GM23338 (cell line): ENCODE results near the gene ADIG.

Experiments used
- CREB1 ChIP-seq: fragments of 250-450 bp; sonication (Bioruptor Pico); IDR thresholded peaks from 2 replicates; pipeline ENCODE4 v1.5.0; 2020; ENCODE audit warnings: low read depth, mild to moderate bottlenecking, moderate library complexity
- EZH2 ChIP-seq: fragments of 200-600 bp; sonication (generic); IDR thresholded peaks from one replicate; pipeline ENCODE4 v1.8.0; 2017; ENCODE audit warnings: antibody characterized with exemption, mild to moderate bottlenecking, low read depth; ENCODE audit not compliant: unreplicated experiment
- EZH2phosphoT487 ChIP-seq: fragments of 200-600 bp; sonication (generic); IDR thresholded peaks from one replicate; pipeline ENCODE4 v1.8.1; 2018; ENCODE audit warnings: antibody characterized with exemption; ENCODE audit not compliant: unreplicated experiment
- NANOG ChIP-seq: IDR thresholded peaks from 2 replicates; pipeline ENCODE4 v1.6.1; 2016; ENCODE audit warnings: antibody characterized with exemption, borderline replicate concordance
- POLR2AphosphoS5 ChIP-seq: IDR thresholded peaks from 2 replicates; pipeline ENCODE4 v1.6.1; 2016; ENCODE audit warnings: antibody characterized with exemption, low read depth
- STAT1 ChIP-seq: IDR thresholded peaks from one replicate; pipeline ENCODE4 v1.6.1; 2016; ENCODE audit warnings: antibody characterized with exemption; ENCODE audit not compliant: unreplicated experiment
- ZNF331 ChIP-seq: fragments of 250-450 bp; sonication (Bioruptor Pico); IDR thresholded peaks from 2 replicates; pipeline ENCODE4 v1.5.0; 2020; ENCODE audit warnings: low read depth, mild to moderate bottlenecking, moderate library complexity
- TF ChIP-seq, protein P1 (sequence below), 2 experiments: fragments of 200-600 bp in 1 of 2; sonication (generic) in 1 of 2; conservative IDR thresholded peaks; 2 replicates each; pipeline versions ENCODE4 v1.5.1 to v1.6.1; 2016 to 2017; ENCODE audit warnings: antibody characterized with exemption in 2 of 2, low read depth in 2 of 2, mild to moderate bottlenecking in 2 of 2, moderate library complexity in 1 of 2
- TF ChIP-seq, protein P2 (sequence below): IDR thresholded peaks from one replicate; pipeline ENCODE4 v1.6.1; 2018; ENCODE audit warnings: antibody characterized with exemption; ENCODE audit not compliant: unreplicated experiment

DNA sequence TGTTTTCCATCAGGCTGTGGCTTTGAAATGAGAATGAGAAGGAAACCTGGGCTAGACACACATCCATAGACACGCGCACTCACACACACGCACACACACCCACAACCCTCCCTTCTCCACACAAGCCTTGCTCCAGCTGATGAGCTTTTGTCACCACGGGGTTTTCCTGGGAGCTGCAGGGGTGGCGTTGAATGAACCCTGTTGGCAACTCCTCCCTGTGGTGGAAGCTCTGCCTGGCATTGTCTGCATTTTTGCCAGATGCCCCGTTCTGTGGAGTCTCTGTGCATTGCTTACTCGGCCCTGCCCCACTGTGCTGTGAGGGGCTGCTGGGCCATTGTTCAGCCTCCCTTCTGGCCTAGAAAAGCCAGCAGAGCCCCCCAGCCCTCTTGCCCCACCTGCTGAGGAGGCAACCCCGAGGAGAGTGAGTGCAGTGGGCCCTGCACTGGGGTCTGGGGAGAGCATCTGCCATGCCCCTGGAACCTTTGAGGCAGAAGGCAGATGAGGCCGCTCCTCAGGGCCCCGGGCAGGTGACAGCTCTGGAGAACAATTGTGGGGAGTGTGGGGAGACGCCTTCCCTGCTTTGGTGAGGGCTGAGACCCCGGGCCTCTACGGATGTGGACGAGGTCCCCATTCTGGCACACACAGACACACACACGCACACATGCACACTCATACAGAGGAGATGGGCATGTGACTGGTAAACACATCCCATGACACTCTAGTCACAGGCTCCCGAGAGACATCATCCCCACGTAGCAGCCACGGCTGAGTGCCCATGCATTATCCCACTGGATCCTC lies 9.9 kb downstream of the ADIG start:
- TF ChIP-seq POLR2AphosphoS5 (no peak), EZH2 (no peak), EZH2phosphoT487 (no peak), ZNF331 (no peak), CREB1 (CRISPR knock-in tag) (no peak), NANOG (no peak), STAT1 (no peak)
- TF ChIP-seq, protein P1, sequence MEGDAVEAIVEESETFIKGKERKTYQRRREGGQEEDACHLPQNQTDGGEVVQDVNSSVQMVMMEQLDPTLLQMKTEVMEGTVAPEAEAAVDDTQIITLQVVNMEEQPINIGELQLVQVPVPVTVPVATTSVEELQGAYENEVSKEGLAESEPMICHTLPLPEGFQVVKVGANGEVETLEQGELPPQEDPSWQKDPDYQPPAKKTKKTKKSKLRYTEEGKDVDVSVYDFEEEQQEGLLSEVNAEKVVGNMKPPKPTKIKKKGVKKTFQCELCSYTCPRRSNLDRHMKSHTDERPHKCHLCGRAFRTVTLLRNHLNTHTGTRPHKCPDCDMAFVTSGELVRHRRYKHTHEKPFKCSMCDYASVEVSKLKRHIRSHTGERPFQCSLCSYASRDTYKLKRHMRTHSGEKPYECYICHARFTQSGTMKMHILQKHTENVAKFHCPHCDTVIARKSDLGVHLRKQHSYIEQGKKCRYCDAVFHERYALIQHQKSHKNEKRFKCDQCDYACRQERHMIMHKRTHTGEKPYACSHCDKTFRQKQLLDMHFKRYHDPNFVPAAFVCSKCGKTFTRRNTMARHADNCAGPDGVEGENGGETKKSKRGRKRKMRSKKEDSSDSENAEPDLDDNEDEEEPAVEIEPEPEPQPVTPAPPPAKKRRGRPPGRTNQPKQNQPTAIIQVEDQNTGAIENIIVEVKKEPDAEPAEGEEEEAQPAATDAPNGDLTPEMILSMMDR (conservative IDR thresholded peaks at IDR 0.05; ENCODE audit: low read depth in 2 of 2), result no peak
- TF ChIP-seq, protein P2, sequence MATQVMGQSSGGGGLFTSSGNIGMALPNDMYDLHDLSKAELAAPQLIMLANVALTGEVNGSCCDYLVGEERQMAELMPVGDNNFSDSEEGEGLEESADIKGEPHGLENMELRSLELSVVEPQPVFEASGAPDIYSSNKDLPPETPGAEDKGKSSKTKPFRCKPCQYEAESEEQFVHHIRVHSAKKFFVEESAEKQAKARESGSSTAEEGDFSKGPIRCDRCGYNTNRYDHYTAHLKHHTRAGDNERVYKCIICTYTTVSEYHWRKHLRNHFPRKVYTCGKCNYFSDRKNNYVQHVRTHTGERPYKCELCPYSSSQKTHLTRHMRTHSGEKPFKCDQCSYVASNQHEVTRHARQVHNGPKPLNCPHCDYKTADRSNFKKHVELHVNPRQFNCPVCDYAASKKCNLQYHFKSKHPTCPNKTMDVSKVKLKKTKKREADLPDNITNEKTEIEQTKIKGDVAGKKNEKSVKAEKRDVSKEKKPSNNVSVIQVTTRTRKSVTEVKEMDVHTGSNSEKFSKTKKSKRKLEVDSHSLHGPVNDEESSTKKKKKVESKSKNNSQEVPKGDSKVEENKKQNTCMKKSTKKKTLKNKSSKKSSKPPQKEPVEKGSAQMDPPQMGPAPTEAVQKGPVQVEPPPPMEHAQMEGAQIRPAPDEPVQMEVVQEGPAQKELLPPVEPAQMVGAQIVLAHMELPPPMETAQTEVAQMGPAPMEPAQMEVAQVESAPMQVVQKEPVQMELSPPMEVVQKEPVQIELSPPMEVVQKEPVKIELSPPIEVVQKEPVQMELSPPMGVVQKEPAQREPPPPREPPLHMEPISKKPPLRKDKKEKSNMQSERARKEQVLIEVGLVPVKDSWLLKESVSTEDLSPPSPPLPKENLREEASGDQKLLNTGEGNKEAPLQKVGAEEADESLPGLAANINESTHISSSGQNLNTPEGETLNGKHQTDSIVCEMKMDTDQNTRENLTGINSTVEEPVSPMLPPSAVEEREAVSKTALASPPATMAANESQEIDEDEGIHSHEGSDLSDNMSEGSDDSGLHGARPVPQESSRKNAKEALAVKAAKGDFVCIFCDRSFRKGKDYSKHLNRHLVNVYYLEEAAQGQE, result no peak
